ENCODE data around the gene BANP. TPM values are rescaled to one million over a fixed set of nuclear protein-coding genes. Genes with fewer than 3 reads are reported as not detected.
A peak's percentile ranks its signal among the peaks of the same experiment; 100 is the strongest.
"Not testable (repeated sequence)": the region's sequence is repeated elsewhere in the genome, so short reads cannot be mapped to it uniquely, and the experiment has no call there.

The BANP gene
- total RNA-seq: 23.5 and 36.4 TPM in 2 replicates

GRCh38 chr16:87950765-87951551, at the start of gene BANP:
TSS of gene BANP (plus strand) at chr16:87951434. CDS start at chr16:87975116, 23,682 bp downstream.
- peak; percentile 99 for DNase-seq

DNA sequence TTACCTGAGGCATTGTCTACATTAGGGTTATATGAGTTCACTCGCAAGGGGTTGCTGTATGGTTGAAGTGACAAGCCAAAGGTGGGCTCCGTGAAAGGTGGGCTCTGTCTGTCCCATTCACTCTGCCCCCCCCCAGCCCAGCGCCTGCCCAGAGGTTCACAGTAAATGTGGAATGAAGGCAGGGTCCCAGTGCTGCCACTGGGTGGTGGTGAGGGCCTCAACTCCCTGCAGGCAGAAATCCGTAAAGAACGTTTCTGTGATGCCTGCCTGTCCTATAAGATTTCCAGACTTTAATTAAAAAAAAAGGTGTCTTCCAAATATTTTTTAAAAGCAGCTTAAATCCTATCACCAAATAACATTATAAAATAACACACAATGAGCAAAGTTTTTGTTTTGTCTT, 46.3 kb upstream of the BANP start:
- not testable (repeated sequence) for DNase-seq

GRCh38 chr16:87905521-87905920, 45.7 kb upstream of the BANP start:
- DNase-seq: not testable (repeated sequence)

- not testable (repeated sequence) for DNase-seq
Measured at GRCh38 chr16:87908101-87908500, 43.1 kb upstream of the BANP start.

GRCh38 chr16:87909203-87909935, 41.9 kb upstream of the BANP start:
- DNase-seq: peak; percentile 68

DNA sequence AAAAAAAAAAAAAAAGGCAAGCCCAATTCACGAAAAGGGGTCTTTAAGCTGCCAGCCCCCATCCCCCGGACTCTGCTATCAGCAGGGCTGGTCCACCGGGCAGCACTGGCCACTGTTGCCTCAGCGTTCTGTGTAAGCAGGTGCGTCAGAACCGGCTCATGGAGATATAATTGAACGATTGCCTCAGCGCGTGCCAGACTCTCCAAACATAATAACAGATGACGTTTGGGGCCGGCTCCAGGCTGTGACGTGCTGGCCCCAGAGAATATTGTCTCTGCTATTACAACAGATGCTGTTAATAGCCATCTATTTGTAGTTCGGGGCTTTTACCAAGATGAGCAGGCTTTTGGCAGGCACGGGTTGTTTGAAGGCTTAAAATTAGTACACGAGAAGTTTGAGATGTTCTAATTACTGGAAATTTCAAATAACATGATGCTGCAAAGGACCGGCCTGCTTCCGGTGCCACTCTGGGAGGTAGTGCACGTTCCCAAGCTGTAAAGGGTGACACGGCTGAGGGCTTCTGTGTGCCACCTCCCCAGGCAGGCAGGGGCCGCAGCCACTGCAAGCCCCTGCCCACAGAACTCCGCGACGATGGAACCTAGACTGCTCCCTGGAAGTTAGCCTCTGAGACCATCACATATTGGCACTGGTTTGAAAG, 40.0 kb upstream of the BANP start:
- DNase-seq: not testable (repeated sequence)

GRCh38 chr16:87912691-87913090, 38.5 kb upstream of the BANP start:
- not testable (repeated sequence) for DNase-seq

DNA sequence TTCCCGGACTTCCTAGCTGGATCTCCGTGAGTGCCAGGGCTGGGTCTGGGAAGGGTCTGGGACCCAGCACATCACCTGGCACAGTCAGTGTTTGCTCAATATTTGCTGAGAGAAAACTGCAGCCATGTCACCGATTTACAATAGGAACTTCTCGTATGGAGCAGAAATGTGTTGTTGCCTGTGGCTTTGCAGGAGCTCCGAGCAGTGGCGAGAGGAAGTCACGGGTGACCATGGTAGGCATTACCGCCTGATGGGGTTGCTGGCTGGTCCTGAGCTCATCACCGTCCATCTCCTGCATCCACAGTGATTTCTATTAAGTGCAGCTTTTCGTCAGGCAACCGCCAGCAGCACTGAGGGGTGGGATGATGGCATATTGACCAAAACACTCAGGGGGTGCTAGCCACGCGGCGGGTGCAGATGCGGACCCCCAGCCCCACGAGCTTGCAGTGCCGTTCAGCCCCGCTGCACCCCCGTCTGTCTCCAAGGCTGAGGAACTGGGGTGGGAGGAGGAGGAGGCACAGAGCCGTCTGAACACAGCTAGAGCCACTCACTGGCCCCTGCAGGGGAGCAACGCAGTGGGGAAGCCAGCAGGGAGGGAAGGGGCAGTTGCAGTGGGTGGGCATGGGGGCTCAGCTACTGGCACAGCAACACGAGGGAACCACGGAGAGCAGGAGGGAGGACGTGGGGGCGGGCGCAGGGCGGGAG, 37.1 kb upstream of the BANP start:
- DNase-seq: not testable (repeated sequence)

GRCh38 chr16:87914812-87915211, 36.4 kb upstream of the BANP start:
- DNase-seq: no peak

DNA sequence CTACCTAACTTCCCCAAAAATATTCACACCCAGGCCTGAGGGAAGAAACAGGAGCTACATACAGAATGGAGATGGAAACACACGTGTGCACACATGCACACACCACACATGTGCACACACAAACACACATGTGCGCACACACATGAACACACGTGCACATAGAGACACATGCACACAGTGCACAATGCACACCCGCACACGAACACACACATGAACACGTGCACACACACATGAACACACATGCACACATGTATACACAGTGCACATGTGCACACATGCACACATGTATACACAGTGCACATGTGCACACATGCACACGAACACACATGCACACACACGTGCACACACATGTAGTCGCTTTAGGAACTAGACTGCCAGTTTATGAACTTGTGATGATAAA, 33.7 kb upstream of the BANP start:
- DNase-seq: no peak

- no peak for DNase-seq
Measured at GRCh38 chr16:87918338-87918737, 32.9 kb upstream of the BANP start.

DNA sequence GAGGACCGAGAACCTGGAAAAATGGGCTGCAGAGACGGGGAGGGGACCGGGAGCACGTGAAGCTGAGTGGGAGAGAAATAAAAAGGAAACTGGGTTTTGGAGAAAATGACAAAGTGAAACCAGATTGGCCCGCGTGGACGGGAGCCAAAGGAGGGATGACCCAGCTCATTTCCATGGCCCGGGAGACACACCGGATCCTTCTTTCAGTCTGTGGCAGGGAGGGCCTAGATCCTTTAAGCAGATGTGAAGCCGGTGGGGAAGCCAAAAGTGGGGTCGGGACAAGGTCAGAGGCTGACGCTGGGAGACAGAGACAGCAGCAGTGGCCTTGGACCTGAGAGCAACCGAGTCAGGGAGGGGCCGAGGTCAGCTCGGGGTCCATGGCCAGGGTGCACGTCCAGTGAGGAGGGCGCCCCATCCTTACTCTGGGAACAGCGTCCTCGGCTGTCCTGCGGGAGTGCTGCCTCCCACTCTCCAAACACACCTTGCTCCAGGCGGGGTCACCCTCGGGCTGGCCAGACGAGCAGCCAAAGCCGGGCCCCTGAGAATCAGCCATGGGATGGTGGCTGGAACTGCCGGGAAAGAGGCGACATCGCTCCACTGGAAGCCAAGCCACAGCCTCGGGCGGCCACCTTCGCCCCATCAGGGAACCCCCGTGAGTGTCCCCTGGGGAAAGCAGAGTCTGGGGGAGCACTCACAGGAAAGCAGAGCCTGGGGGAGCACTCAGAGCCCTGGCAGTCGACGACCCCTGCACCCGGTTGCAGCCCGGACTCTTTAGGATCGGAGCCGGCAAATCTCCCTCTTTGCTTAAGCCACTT, 32.2 kb upstream of the BANP start:
- no peak for DNase-seq

DNA sequence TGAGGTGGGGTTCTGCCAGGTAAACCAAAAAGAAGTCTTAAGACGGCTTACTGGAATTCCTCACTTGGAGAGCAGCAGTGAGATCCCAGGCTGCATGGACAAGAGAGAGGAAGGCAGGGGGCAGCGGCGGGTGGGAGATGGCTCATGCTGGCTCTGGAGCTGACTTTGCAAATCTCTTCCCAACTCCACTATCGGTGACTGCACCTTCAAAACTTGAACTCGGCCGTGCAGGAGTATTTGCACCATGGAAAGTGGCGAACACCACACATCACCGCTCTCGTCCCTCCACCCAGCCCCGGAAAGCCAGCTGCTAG, 31.6 kb upstream of the BANP start:
- DNase-seq: no peak

DNA sequence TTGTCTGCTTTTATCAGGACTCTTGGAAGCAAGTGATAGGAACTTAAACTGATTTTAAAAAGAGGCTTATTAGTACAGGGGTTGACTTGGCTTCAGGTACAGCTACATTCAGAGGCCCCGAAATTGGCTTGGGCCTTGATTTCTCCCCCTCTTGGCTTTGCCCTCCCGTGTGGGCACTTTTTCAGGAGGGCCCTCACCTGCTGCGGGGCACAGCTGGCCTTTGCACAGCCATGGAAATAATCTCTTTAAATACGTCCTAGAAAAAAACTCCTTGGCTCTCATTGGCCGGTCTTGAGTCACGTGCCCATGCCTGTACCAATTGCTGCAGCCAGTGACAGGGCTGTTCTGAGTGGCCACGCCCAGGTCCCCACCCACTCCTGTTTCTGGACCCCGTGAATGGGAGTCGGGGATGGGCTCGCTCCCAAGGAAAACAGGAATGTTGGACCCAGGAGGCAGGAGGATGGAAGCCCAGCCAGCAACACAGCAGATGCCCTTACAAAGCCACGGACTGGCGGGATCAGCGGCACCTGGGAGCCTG, 29.9 kb upstream of the BANP start:
- DNase-seq: no peak

DNA sequence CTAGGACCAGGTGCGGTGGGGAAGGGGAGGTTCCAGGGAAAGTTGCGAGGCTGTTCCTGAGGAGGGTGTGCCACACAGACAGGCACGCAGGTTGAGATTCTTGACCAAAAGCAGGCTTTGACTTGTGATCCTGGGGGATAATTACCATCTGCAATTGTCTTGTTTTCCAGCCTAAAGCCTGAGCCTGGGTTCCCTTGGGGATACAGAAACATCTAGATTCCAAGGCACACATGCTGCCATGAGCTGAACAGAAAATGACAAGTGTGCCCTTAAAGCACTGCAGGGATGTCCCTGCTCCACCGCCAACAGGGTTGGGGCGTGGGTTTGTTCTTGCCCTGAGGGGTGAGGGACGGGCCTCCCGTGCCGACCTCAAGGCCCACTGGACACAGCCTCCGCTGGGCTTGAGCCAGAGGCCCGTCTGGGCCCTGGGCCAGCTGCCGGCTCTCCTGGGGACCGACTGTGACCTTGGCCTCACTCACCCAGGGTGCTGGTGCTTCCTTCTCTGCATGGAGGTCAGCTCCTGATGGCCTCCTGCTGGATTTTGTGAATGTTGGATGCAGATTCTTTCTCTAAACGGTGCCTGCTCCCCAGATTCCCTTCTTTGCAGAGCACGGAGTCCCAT, 28.9 kb upstream of the BANP start:
- DNase-seq: no peak

DNA sequence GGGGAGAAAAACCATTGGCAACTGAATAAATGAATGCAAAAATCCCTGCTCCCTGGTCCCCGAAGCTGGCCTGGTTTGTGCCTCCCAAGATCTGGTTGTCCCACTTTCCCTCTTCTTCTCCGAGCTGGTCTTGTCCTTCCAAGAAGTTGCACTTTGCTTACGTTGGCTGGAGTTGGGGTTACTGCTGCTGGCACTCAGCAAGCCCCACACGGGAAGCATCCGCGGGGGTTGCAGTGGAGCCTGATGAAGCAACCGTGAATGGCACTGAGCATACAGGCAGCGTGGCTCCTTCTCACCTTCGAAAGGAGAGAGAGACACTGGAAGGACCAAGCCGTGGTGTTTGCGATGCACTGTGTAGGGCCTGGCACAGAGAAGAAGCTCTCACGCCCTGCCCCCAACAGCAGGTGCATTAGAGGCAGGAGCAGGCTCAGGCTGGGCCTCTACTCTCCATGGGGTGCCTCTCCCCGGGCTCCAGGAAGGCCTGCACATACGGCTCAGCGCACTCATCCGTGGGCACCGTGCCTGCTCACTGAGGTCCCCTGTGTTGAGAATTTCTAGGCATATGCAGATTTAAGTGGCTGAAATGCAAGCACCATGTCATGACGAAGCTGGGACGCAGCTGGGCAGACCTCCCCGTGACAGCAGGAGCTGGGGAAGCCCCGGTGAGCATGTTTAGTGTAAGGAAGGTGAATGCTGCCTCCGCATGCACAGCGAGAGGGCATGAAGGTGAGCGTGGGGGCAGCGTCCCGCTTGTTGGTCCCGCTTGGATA, 27.0 kb upstream of the BANP start:
- DNase-seq: no peak

DNA sequence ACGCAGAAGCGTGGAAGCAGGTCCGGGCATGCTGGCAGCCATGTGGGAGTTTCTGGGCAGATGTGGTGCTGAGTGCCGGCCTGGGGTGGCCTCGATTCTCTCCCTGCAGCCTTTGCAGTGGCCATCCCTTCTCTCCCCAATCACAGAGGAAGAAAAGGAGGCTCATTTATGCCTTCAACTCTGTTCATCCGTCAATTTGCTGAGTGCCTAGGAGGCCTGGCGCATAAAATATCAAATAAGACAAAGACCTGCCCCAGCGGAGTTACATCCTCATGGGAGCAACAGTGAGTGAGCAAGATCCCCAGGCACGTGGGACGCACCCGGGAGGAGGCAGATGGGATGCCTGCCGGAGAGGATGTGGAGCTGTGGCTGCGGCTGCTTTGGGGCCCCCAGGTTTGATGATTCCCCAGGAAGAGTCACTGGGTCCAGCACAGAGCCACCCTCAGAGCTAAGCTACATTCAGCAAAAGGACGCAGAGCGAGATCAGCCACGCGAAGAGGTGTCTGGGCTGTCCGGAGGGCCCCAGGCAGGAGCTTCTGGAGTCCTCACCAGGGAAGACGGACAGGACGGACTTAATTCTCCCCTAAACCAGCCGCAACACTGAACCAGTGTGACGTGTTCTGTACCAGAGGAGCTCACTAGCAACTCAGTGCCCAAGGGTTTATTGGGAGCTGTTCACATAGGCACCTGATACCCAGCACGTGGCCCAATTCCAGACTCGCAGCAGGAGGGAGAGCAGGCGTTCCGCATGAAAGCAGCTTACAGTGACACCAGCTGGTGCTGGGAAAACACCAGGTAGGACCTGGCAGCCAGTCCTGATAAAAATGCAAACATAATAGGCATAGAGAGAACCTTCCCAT, 26.2 kb upstream of the BANP start:
- DNase-seq: no peak

GRCh38 chr16:87926246-87927194, 24.7 kb upstream of the BANP start:
- DNase-seq: no peak
